ENCODE measurements around the gene SPRY4.

DNA sequence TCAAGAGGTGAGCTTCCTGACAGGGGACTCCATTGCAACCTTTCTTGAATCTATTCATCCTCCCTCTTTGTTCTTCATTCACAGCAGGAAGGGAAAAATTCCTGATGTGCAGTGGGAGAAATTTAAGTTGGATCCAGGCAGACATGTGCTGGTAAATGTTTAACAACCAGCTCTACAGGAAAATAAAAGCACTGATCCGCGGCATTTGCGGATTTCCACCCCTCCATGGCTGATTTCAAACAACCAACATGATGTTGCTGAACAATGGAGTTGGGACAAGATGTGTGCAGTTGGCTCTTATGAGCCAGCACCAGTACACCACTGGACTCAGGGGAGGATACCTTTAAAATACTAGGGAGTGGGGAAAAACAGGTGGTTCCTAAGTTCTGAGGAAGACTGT, 47.0 kb downstream of the SPRY4 start:
- TF ChIP-seq, protein P1, sequence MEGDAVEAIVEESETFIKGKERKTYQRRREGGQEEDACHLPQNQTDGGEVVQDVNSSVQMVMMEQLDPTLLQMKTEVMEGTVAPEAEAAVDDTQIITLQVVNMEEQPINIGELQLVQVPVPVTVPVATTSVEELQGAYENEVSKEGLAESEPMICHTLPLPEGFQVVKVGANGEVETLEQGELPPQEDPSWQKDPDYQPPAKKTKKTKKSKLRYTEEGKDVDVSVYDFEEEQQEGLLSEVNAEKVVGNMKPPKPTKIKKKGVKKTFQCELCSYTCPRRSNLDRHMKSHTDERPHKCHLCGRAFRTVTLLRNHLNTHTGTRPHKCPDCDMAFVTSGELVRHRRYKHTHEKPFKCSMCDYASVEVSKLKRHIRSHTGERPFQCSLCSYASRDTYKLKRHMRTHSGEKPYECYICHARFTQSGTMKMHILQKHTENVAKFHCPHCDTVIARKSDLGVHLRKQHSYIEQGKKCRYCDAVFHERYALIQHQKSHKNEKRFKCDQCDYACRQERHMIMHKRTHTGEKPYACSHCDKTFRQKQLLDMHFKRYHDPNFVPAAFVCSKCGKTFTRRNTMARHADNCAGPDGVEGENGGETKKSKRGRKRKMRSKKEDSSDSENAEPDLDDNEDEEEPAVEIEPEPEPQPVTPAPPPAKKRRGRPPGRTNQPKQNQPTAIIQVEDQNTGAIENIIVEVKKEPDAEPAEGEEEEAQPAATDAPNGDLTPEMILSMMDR (IDR thresholded peaks at IDR 0.05) = no peak
- no peak for TF ChIP-seq POLR2A (IDR thresholded peaks at IDR 0.05)

All from adrenal gland (tissue), 5 donors.